Raji (cell line): ENCODE data around the gene PSMA8.

ENCODE experiments used
- POLR2A ChIP-seq: IDR thresholded peaks from 2 replicates; pipeline ENCODE4 v1.6.1; 2011; ENCODE audit warnings: low read depth, low read length, control low read depth; ENCODE audit not compliant: insufficient read depth

PSMA8 gene

GRCh38 chr18:26133652-26134051 lies at the start of gene PSMA8:
Gene PSMA8 (plus strand): TSS chr18:26133869. CDS start chr18:26133966, 97 bp downstream.
- no peak for TF ChIP-seq POLR2A

- no peak for TF ChIP-seq POLR2A
Observed at GRCh38 chr18:26085056-26085455, 48.6 kb upstream of the PSMA8 start.

DNA sequence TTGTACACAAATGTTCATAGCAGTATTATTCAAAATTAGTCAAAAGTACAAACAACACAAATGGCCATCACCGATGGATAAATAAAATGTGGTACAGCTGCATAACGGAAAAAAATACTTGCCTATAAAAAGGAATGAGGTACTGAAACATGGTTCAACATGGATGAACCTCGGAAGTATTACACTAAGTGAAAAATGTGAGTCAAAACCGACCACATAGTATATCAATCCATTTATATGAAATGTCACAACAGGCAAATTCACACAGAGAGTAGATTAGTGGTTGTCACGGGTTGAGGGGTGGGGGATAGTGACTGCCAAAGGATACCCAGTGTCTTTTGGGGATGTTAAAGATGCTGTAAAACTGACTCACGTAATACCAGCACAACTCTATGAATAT lies 46.7 kb upstream of the PSMA8 start:
- no peak for TF ChIP-seq POLR2A

GRCh38 chr18:26088487-26088886 lies 45.2 kb upstream of the PSMA8 start:
- TF ChIP-seq POLR2A, result no peak

DNA sequence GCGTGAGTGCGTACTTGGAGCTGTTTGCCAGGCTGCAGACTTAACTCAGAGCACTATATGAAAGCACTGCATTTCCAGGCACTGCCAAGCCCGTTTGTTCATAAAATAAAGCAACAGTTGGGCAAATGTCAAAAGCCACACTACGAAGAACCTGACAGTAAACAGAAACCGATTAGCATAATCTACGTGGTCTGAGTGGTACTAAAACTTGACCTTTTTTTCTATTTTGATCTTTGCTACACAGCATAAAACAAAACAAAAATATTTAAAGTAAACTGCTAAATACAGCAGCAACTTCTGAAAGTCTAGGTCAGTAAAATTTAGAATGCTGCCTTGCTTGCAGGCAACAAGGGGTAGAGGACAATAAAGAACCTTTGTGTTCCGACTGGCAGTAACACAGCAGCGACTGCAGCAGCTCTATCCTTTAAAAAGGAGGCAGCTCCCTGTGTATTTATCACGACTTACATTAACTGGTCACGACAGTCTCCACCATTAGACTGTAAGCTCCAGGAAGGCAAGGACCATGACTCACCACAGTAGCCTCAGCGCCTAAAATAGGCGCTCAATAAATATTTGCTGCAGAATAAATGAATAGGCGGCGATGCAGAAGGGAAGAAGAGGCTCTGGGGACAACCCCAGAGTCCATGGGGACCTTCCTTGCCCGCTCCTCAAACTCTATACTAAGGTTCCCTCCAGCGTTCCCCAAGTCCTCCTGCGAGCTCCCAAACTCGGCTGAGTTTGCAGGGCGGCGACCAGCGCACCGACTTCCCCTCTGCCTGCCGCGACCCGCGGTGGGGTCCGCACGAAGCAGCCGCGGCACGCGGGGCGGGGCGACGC lies 44.2 kb upstream of the PSMA8 start:
- TF ChIP-seq POLR2A, result no peak

DNA sequence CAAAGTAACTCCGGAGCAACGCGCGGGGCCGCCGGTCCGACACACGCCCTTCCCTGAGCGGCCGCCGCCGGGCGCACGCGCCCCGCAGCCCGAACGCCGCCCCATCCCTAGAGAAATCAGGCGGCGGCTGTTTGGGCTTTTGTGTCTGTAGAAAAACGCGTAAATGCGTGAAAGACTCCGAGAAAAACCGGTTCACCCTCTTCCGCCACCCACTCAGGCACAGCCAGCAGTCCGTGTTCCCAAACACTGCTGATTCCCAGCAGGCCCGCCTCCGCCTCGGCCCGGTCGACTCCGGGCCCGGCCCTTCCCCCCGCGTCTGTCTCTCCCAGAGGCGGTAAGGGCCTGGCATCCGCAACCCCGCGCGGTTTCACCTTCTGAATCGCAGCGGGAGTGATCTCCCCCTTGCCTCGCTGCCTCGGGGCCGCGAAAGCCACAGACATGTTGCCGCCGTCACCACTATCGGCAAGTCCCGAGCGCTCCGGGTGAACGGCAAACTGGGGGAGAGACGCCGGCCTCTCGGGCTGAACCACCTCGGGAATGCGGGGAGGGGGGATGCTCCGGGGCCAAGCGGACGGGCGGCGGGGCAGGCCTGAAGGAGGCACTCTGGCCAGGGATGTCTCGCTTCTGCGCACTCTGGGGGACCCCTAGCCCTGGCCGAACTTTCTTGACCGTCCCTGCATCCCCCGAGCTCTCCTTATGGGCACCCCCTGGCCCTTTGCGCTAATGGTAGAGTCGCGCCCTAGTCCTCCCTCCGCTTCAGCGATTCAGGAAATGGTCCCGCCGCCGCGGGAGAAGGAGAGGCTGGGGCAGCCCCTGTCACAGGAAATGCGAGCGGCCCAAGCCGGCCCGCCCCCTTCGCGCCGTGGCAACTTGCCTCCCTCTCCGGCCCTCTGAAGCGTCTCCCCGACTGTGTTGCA lies 43.3 kb upstream of the PSMA8 start, which contains the start of gene SS18:
SS18 (minus strand) TSS at position 484 of the 917 bp plus-strand sequence; CDS start at position 440, 44 bp downstream.
- TF ChIP-seq POLR2A, result peak; percentile 93

- TF ChIP-seq POLR2A, result peak; percentile 12; the same call in 1 of the 2 replicates
Observed at GRCh38 chr18:26091047-26091630, 42.5 kb upstream of the PSMA8 start.

DNA sequence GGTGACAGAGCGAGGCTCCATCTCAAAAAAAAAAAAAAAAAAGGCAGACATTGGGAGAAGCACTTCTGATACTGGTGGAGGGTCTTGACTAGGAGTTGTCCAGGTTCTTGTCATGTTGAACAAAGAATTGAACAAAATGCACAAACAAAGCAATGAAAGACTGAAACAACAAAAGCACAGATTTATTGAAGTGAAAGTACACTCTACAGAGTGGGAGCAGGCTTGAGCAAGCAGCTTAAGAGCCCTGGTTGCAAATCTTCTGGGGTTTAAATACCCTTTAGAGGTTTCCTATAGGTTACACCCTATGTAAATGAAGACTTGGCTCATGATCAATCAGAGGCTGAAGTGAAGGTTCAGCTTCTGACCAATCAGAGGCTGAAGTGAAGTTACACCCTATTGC lies 36.8 kb upstream of the PSMA8 start:
- no peak for TF ChIP-seq POLR2A

DNA sequence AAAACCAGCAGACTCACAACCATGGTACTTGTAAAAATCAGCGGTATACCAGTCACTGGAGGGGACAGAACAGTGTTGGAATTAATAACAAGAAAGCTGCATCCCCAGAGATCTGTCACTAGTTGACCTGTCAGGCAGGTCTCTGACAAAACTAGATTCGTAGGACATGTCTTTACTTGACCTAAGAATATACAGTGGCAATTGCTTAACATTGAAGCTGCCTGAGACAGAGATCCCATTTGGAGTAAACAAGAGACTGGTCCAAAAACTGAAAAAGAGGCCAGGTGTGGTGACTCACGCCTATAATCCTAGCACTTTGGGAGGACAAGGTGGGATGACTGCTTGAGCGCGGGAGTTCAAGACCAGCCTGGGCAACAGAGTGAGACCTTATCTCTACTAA lies 36.1 kb upstream of the PSMA8 start:
- TF ChIP-seq POLR2A, result no peak

DNA sequence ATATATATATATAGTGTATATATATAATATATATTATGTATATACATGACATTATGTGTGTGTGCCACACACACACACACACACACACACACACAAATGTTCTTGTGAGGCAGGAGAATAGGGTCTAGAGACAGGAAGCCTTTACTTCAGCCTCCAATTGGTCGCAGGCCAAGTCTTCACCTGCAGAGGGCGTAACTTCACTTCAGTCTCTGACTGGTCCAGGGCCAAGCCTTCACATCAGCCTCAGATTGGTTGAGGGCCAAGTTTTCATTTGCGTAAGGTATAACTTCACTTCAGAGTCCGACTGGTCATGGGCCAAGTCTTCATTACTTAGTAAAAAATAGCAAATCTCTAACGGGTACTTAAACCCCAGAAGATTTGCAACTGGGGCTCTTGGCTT lies 30.1 kb upstream of the PSMA8 start:
- TF ChIP-seq POLR2A, result no peak

GRCh38 chr18:26104035-26104434 lies 29.6 kb upstream of the PSMA8 start:
- TF ChIP-seq POLR2A, result no peak

GRCh38 chr18:26119246-26119645 lies 14.4 kb upstream of the PSMA8 start:
- TF ChIP-seq POLR2A, result no peak

- no peak for TF ChIP-seq POLR2A
Observed at GRCh38 chr18:26121476-26121875, 12.2 kb upstream of the PSMA8 start.

DNA sequence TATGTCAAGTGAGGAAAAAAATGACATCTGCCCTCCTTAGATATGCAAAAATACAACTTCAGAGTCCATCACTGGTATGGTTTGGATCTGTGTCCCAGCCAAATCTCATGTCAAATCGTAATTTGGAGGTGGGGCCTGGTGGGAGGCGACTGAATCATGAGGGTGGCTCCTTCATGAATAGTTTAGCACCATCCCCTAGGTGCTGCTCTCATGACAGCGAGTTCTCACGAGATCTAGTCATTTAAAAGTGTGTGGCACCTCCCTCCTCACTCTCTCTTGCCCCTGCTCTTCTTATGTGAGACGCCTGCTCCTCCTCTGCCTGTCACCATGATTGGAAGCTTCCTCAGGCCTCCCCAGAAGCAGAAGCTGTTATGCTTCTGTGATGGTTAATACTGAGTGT lies 5.9 kb upstream of the PSMA8 start:
- no peak for TF ChIP-seq POLR2A

- TF ChIP-seq POLR2A, result no peak
Observed at GRCh38 chr18:26134107-26134506, 438 bp downstream of the PSMA8 start.
